Endothelial cell of umbilical vein (primary cell): ENCODE measurements around the gene NLGN1. TPM values are rescaled to one million over a fixed set of nuclear protein-coding genes. Genes with fewer than 3 reads are reported as not detected.

ENCODE experiments used
- BruUV-seq: library from RNA; stranded (reverse); fragments of 400-500 nt; replicated peaks from 2 replicates; lab custom pipeline; 2021; lab: Mats Ljungman, UMichigan
- CTCF ChIA-PET: fragments of 300-600, 350-600 bp; sonication (Branson Sonifier 250); formaldehyde crosslinking; loops from one replicate; lab custom pipeline; 2021; ENCODE audit warnings: antibody characterized with exemption, inconsistent platforms; lab: Charles Lee
- POLR2A ChIA-PET: fragments of 300-600, 350-600 bp; sonication (Branson Sonifier 250); formaldehyde crosslinking; loops from one replicate; lab custom pipeline; 2021; ENCODE audit warnings: antibody characterized with exemption, inconsistent platforms; lab: Charles Lee
- DNase-seq: peaks from one replicate; pipeline ENCODE4 v3.0.0-alpha.2; 2011; ENCODE audit warnings: low read depth, low spot score
- FAIRE-seq: peaks from 2 replicates; lab custom pipeline; 2011; peaks lifted over from hg19 to GRCh38; lab: Jason Lieb, UNC
- H2AFZ ChIP-seq: 2 replicates; pipeline ENCODE4 v1.6.0; 2012; ENCODE audit warnings: low read depth, low read length, control low read depth, inconsistent platforms
- H3K27ac ChIP-seq: 2 replicates; pipeline ENCODE4 v1.5.1; 2011; ENCODE audit warnings: low read depth, mild to moderate bottlenecking, control low read depth, low read length, moderate library complexity; ENCODE audit not compliant: insufficient read depth
- H3K27me3 ChIP-seq, 2 experiments: 2 replicates each; pipeline versions ENCODE4 v1.6.0 to v1.6.1; 2011; ENCODE audit warnings: low read length in 2 of 2, mixed read lengths in 1 of 2; ENCODE audit not compliant: control insufficient read depth in 2 of 2, insufficient read depth in 2 of 2
- H3K36me3 ChIP-seq, 2 experiments: 2 replicates in 1 of 2; 3 replicates in 1 of 2; pipeline ENCODE4 v1.5.1; 2011; ENCODE audit warnings: low read length in 2 of 2, mild to moderate bottlenecking in 1 of 2, moderate library complexity in 1 of 2; ENCODE audit not compliant: control insufficient read depth in 2 of 2, insufficient read depth in 2 of 2; ENCODE audit errors: extremely low read depth in 1 of 2
- H3K4me1 ChIP-seq: 3 replicates; pipeline ENCODE4 v1.5.1; 2011; ENCODE audit warnings: mild to moderate bottlenecking, low read length; ENCODE audit not compliant: control insufficient read depth, insufficient read depth; ENCODE audit errors: extremely low read depth
- H3K4me2 ChIP-seq: 2 replicates; pipeline ENCODE4 v1.6.1; 2011; ENCODE audit warnings: low read length, control low read depth, mixed read lengths; ENCODE audit not compliant: insufficient read depth
- H3K4me3 ChIP-seq, 3 experiments: fragments of 200-600 bp in 1 of 3; sonication (generic), shearing (Covaris generic) in 1 of 3; replicated peaks in 1 of 3; 2 replicates each; pipeline ENCODE4 v1.5.1; 2011 to 2016; ENCODE audit warnings: control low read depth in 3 of 3, low read length in 3 of 3, mild to moderate bottlenecking in 2 of 3, inconsistent platforms in 1 of 3, low read depth in 1 of 3, moderate library complexity in 1 of 3; ENCODE audit not compliant: insufficient read depth in 1 of 3
- H3K79me2 ChIP-seq: 2 replicates; pipeline ENCODE4 v1.6.0; 2012; ENCODE audit warnings: low read length, inconsistent platforms; ENCODE audit not compliant: control insufficient read depth, insufficient read depth
- H3K9ac ChIP-seq: replicated peaks from 2 replicates; pipeline ENCODE3; 2011; ENCODE audit warnings: low read length, control low read depth; ENCODE audit not compliant: insufficient read depth; ENCODE audit errors: extremely low read depth
- H3K9me1 ChIP-seq: replicated peaks from 3 replicates; pipeline ENCODE4 v1.6.0; 2011; ENCODE audit warnings: mild to moderate bottlenecking, low read length; ENCODE audit not compliant: control insufficient read depth, insufficient read depth; ENCODE audit errors: extremely low read depth
- H3K9me3 ChIP-seq: replicated peaks from 2 replicates; pipeline ENCODE4 v1.5.1; 2012; ENCODE audit warnings: low read length, inconsistent platforms; ENCODE audit not compliant: control insufficient read depth, insufficient read depth
- H4K20me1 ChIP-seq: replicated peaks from 2 replicates; pipeline ENCODE3; 2011; ENCODE audit warnings: mild to moderate bottlenecking, low read length; ENCODE audit not compliant: control insufficient read depth, insufficient read depth; ENCODE audit errors: extremely low read depth
- EZH2 ChIP-seq: IDR thresholded peaks from 2 replicates; pipeline ENCODE4 v1.6.1; 2012; ENCODE audit warnings: borderline replicate concordance, low read depth, mild to moderate bottlenecking, moderate library complexity, low read length, inconsistent platforms; ENCODE audit not compliant: severe bottlenecking
- FOS ChIP-seq: IDR thresholded peaks from 2 replicates; pipeline ENCODE4 v1.6.1; 2011; ENCODE audit warnings: mild to moderate bottlenecking, low read length, moderate library complexity, borderline replicate concordance; ENCODE audit not compliant: insufficient read depth
- GATA2 ChIP-seq: IDR thresholded peaks from 2 replicates; pipeline ENCODE4 v1.7.0; 2011; ENCODE audit warnings: low read depth, mild to moderate bottlenecking, moderate library complexity, mixed read lengths, low read length; ENCODE audit not compliant: insufficient read length, insufficient read depth
- JUN ChIP-seq: IDR thresholded peaks from 2 replicates; pipeline ENCODE4 v1.6.1; 2011; ENCODE audit warnings: borderline replicate concordance, low read depth; ENCODE audit not compliant: insufficient read length, insufficient read depth
- MYC ChIP-seq: IDR thresholded peaks from one replicate; pipeline ENCODE4 v1.6.1; 2011; ENCODE audit warnings: mild to moderate bottlenecking, low read depth, low read length
- POLR2A ChIP-seq: IDR thresholded peaks from 2 replicates; pipeline ENCODE4 v1.6.1; 2012; ENCODE audit warnings: low read depth, mild to moderate bottlenecking, control low read depth, low read length
- POLR2AphosphoS5 ChIP-seq: IDR thresholded peaks from 2 replicates; pipeline ENCODE4 v1.6.1; 2012; ENCODE audit warnings: low read depth, mild to moderate bottlenecking, control low read depth, low read length, moderate library complexity; ENCODE audit not compliant: insufficient read depth
- dilution Hi-C: fragments of 300-500 bp; cut with MboI; formaldehyde crosslinking; loops from one replicate; pipeline ENCODE4 v1.15.0; 2019; ENCODE audit warnings: low sequenced_read_pairs; ENCODE audit not compliant: extremely low pct_ligation_motif_present
- intact Hi-C: fragments of 100-400 bp; cut with micrococcal nuclease; formaldehyde crosslinking; loops from one replicate; pipeline ENCODE4 v1.10.0; 2022
- polyA plus RNA-seq, 4 experiments: library from polyadenylated mRNA; depleted of rRNA in 3 of 4; stranded (reverse) in 3 of 4; unstranded in 1 of 4; fragments of >200 nt; gene quantifications; 2 replicates each; pipeline versions ENCODE4 v1.2.1 to v1.2.3, GENCODE V29; 2011 to 2012; ENCODE audit warnings: missing spikeins in 1 of 4
- total RNA-seq: library from RNA; stranded (reverse); gene quantifications from 2 replicates; pipeline ENCODE4 v1.2.3, GENCODE V29; 2021
- TF ChIP-seq, protein P1 (sequence below): IDR thresholded peaks from 2 replicates; pipeline ENCODE4 v1.6.1; 2011; ENCODE audit not compliant: insufficient read depth, insufficient read length
- TF ChIP-seq, protein P2 (sequence below), 2 donors: IDR thresholded peaks; 1 replicate in 1 of 2; 2 replicates in 1 of 2; pipeline ENCODE4 v1.5.1; 2011; ENCODE audit warnings: low read length in 2 of 2, mild to moderate bottlenecking in 2 of 2, moderate library complexity in 2 of 2, control low read depth in 1 of 2, inconsistent platforms in 1 of 2, low read depth in 1 of 2; ENCODE audit not compliant: insufficient read depth in 1 of 2; ENCODE audit errors: extremely low read depth in 1 of 2

Gene NLGN1
- total and polyA plus RNA-seq, 2 donors (not counting 3 experiments of a cell fraction or from before 2014, with no cell fraction given) = 7.9 to 16.3 TPM

DNA sequence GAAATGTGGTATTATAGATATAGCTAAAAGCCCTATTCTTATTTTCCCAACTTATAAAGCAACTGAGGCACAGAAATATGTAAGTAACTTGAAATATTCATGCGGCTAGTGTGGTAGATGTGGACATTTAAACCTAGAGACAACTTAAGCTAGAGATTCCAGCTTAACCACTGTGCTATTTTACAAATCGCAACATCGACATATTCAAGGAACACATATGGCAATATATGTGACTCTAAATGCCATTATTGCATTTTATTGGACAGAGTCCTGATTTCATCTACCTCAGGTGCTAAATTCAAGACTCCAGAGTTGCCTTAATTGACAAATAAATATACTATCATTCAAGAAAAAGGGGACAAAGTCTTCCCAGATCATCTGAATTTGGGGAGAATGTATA lies 442.3 kb downstream of the NLGN1 start:
- Histone ChIP-seq H2AFZ (no peak overlapping the region), H3K27me3 (no peaks in the 10 kb centered on the region), H3K4me2 (no peak overlapping the region), H3K9me3 (no peaks in the 10 kb centered on the region), H3K36me3 (no peaks in the 10 kb centered on the region), H3K4me1 (no peaks in the 10 kb centered on the region), H3K9ac (no peak overlapping the region), H3K79me2 (no peaks in the 10 kb centered on the region), H3K27ac (no peak overlapping the region), H3K9me1 (no peaks in the 10 kb centered on the region), H4K20me1 (no peaks in the 10 kb centered on the region), H3K4me3 (no peak overlapping the region)
- ChIA-PET CTCF (interaction anchor here (1.6 kb wide), 1 partner anchor 9 kb away, joined by 4 read pairs; no protein-coding TSS in a partner anchor), POLR2A (no interaction called here)
- DNase-seq (no peak), FAIRE-seq (no peak)
- dilution Hi-C loops = no loop called here
- no TSS peak for BruUV-seq
- intact Hi-C loops = no loop called here
- TF ChIP-seq EZH2 (no peak), POLR2AphosphoS5 (no peak), GATA2 (no peak), MYC (no peak), JUN (no peak), POLR2A (no peak), FOS (no peak)
- TF ChIP-seq, protein P1, sequence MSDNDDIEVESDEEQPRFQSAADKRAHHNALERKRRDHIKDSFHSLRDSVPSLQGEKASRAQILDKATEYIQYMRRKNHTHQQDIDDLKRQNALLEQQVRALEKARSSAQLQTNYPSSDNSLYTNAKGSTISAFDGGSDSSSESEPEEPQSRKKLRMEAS = no peak
- TF ChIP-seq, protein P2, sequence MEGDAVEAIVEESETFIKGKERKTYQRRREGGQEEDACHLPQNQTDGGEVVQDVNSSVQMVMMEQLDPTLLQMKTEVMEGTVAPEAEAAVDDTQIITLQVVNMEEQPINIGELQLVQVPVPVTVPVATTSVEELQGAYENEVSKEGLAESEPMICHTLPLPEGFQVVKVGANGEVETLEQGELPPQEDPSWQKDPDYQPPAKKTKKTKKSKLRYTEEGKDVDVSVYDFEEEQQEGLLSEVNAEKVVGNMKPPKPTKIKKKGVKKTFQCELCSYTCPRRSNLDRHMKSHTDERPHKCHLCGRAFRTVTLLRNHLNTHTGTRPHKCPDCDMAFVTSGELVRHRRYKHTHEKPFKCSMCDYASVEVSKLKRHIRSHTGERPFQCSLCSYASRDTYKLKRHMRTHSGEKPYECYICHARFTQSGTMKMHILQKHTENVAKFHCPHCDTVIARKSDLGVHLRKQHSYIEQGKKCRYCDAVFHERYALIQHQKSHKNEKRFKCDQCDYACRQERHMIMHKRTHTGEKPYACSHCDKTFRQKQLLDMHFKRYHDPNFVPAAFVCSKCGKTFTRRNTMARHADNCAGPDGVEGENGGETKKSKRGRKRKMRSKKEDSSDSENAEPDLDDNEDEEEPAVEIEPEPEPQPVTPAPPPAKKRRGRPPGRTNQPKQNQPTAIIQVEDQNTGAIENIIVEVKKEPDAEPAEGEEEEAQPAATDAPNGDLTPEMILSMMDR (IDR thresholded peaks at IDR 0.05; ENCODE audit: extremely low read depth in 1 of 2, insufficient read depth in 1 of 2, low read depth in 1 of 2, low read length in 2 of 2) = no peak
